ENCODE data around the gene TMEM233.

The TMEM233 gene

DNA sequence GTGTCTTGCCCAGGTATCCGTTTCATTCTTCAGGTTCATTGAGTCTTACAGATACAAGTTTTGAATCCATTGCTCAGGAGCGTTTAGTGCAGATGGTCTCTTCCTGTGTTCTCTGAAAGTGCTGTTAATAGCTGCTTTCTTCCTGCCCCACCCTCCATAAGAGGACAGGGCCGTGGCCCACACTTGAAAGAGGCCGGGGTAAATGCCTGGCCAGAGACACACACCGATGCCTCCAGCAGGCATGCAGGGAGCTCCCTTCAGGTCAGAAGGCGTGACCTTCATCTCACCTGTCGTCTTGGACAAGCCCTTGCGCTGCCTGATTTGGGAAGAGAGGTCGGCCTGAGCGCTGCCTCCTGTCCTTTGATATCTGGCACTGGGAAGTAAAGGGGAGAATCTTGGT, 85.9 kb downstream of the TMEM233 start:
- DNase-seq (ENCODE audit: low read depth in 1 of 2, low spot score in 1 of 2): no peak

- no peak for DNase-seq (ENCODE audit: low read depth in 1 of 2, low spot score in 1 of 2)
Measured at GRCh38 chr12:119681111-119681510, 87.5 kb downstream of the TMEM233 start.

DNA sequence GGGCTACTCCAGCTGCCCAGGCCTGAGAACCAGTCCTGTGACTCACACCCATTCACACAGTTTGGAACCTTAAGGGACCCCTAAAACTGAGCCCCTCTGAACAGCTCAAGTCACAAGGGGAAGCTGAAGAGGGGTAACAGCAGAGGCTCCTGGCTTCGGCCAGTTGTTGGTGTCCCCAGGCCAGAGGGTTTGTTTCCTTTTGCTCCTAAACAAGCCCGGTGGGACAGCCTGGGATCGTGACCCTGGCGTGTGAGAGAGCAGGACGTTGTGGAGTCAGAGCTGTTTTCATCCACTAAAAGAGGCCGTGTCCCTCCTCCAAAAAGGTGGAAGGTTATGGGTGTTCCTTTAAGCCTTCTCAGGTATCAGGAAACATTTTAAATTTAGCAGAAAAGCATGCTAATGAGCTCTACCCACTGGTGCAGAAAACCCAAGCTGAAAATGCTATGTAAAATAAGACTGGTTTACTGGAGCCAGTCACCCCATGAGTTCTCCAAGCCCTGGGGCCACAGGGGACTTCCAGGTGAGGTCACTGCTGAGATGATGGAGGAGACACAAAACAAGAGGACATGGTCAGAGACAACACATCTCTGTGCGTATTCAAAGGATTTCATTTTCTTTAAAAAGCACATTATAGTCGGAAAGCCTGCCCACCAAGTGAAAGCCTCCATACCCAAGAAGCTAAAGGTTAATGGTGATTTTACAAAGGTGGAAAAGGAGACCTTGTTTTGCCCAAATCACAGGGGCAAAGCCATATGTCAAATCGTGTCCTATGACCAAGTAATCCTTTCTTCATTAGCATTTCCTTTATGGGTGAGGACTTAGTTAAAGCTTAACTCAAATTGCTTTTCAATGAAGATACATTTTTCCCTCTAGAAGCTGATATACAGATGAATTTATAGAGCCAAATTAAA, 88.4 kb downstream of the TMEM233 start:
- DNase-seq (ENCODE audit: low read depth in 1 of 2, low spot score in 1 of 2): no peak

DNA sequence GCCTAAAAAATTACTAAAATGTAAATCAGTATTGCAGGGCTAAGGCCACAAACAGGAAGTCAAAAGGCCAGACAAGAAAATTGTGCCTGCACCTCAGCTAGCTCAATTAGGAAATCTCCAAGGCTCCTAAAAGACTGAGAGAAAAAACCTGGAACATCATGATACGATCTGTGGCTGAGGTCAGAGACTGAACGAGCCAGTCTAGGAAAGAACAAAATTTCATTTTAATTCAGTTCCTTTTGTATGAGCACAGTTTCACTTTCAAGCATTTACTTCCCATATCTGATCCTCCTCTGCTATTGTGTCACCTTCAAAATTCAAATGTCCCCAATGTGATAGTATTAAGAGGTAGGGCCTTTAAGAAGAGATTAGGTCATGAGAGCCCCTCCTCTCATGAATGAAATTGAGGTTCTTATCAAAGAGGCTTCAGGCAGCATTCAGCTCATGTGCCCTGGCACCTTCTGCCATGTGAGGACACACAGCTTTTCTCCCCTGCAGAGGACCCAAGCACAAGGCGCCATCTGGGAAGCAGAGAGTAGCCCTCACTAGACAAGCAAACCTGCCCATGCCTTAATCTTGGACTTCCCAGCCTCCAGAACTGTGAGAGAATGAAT, 89.2 kb downstream of the TMEM233 start:
- DNase-seq (ENCODE audit: low read depth in 1 of 2, low spot score in 1 of 2): no peak

DNA sequence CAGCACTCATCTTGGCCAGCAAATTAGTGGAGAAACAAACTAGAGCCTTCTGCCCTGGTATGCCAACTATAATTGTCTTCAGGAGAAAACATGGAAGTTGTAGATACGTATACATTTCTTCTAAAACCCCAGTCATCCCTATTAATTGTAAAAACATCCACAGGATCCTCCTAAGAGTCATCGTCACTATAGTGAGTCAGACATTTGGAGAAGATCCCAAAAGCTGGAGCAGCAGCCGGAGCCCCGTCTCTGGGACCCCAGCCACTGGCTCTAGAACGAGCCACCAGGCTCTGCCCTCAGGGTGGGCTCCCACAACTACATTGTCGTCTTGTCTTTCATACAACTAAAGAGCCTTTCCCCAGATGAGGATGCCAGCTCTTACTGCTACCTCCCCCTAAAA, 89.8 kb downstream of the TMEM233 start:
- DNase-seq (ENCODE audit: low read depth in 1 of 2, low spot score in 1 of 2): no peak

GRCh38 chr12:119683816-119684215, 90.2 kb downstream of the TMEM233 start:
- no peak for DNase-seq (ENCODE audit: low read depth in 1 of 2, low spot score in 1 of 2)

GRCh38 chr12:119684711-119685369, 91.3 kb downstream of the TMEM233 start:
- DNase-seq (ENCODE audit: low read depth in 1 of 2, low spot score in 1 of 2): no peak

GRCh38 chr12:119685375-119685774, 91.8 kb downstream of the TMEM233 start:
- DNase-seq (ENCODE audit: low read depth in 1 of 2, low spot score in 1 of 2): no peak

GRCh38 chr12:119686355-119686754, 92.8 kb downstream of the TMEM233 start:
- DNase-seq (ENCODE audit: low read depth in 1 of 2, low spot score in 1 of 2): no peak

GRCh38 chr12:119686776-119687175, 93.2 kb downstream of the TMEM233 start:
- no peak for DNase-seq (ENCODE audit: low read depth in 1 of 2, low spot score in 1 of 2)

- no peak for DNase-seq (ENCODE audit: low read depth in 1 of 2, low spot score in 1 of 2)
Measured at GRCh38 chr12:119687406-119687805, 93.8 kb downstream of the TMEM233 start.

- DNase-seq (ENCODE audit: low read depth in 1 of 2, low spot score in 1 of 2): no peak
Measured at GRCh38 chr12:119687879-119688278, 94.3 kb downstream of the TMEM233 start.

DNA sequence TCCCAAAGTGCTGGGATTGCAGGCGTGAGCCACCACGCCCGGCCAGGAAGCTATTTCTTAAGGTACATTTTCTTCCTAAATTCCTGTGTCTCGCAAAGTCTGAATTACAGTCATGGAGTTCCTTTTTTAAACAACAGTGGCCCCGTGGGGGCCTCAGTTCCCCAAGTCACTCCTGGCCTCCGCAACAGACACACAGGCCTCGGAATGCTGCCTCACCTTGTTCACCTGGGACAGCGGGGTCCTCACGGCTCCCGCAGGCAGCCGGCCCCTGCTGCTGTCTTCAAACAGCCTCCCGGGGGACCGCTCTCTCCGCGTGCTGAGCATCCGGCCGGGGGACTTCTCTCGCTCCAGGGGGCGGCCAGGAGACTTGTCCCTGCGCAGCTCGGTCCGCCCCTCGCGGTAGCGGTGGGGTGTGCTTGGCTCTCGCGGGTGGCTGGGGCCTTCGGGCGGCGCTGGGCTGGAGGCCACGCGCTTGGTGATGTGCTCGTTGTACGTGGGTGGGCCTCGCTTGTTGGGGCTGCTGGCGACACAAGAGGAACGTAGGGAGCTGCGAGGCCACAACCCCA, 96.4 kb downstream of the TMEM233 start:
- DNase-seq (ENCODE audit: low read depth in 1 of 2, low spot score in 1 of 2): no peak

DNA sequence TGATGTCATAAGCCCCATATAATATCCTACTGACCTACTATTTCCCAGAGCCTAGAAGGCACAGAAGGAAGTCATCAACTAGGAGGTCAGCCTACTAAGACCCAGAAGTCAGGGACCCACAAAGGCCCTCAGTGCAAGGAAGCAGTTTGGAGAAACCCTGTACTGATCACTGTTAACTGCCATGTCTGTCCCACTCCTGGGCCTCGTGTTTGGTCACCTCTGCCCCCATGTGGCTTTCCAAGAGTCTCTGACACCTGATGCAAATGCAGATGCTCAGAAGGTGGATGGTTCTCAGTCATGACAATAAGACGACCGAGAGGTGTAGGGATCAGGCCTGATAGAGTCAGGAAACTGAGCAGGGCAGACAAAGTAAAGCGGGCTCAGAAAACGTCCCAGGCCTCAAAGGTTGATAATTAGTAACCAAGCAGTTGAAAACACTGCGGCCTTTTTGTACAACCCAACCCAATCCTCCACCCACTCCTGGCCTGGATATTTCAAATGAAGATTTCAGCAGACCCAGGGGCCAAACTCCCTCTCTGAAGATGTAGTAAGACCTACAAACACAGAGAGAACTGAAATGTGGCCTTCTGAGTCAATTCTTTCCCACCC, 97.7 kb downstream of the TMEM233 start:
- no peak for DNase-seq (ENCODE audit: low read depth in 1 of 2, low spot score in 1 of 2)

- no peak for DNase-seq (ENCODE audit: low read depth in 1 of 2, low spot score in 1 of 2)
Measured at GRCh38 chr12:119692410-119692809, 98.8 kb downstream of the TMEM233 start.
